RWPE1 (cell line): ENCODE results near the gene ESPN.
"Not testable (repeated sequence)": the region's sequence is repeated elsewhere in the genome, so short reads cannot be mapped to it uniquely, and the experiment has no call there.

Source experiments
- CTCF ChIA-PET: fragments of 350-600 bp; sonication (Branson Sonifier 250); formaldehyde crosslinking; extraction: SDS; loops from one replicate; lab custom pipeline; 2021; lab: Yijun Ruan, JAX
- POLR2A ChIA-PET: fragments of 400-600 bp; formaldehyde crosslinking; extraction: SDS; loops from one replicate; lab custom pipeline; 2020; ENCODE audit warnings: antibody characterized with exemption; ENCODE audit not compliant: low non-redundant PET; lab: Yijun Ruan, JAX
- DNase-seq: peaks from one replicate; pipeline ENCODE4 v3.0.0; 2012; ENCODE audit warnings: low spot score
- H3K27ac ChIP-seq: fragments of 450-650 bp; 2 replicates; pipeline ENCODE4 v1.5.1; 2017
- CTCF ChIP-seq: fragments of 450-650 bp; conservative IDR thresholded peaks from 2 replicates; pipeline ENCODE4 v1.5.1; 2017; ENCODE audit warnings: low read depth, mild to moderate bottlenecking

Gene ESPN

GRCh38 chr1:6447016-6447817 is 22.6 kb downstream of the ESPN start:
- TF ChIP-seq CTCF = no peak
- ChIA-PET CTCF (interaction anchor here (4.1 kb wide), 1 partner anchor 9 kb away, joined by 14 read pairs; no protein-coding TSS in a partner anchor), POLR2A (no interaction called here)
- H3K27ac ChIP-seq = no peak overlapping the region
- no peak for DNase-seq

- no peak for TF ChIP-seq CTCF
- no peak overlapping the region for H3K27ac ChIP-seq
- DNase-seq = no peak
- ChIA-PET POLR2A (no interaction called here), CTCF (interaction anchor here (0.7 to 4.1 kb wide), 3 partner anchors 10 to 81 kb away, joined by 3 to 14 read pairs (median 5); no protein-coding TSS in a partner anchor)
Observed at GRCh38 chr1:6447818-6448748, 23.5 kb downstream of the ESPN start.

- CTCF ChIA-PET = interaction anchor here (0.7 to 4.1 kb wide), 6 partner anchors 11 to 202 kb away, joined by 3 to 14 read pairs (median 3); no protein-coding TSS in a partner anchor
- POLR2A ChIA-PET = no interaction called here
- DNase-seq = no peak
- no peak for TF ChIP-seq CTCF
- H3K27ac ChIP-seq = no peak overlapping the region
Observed at GRCh38 chr1:6448749-6449631, 24.4 kb downstream of the ESPN start.

GRCh38 chr1:6450005-6450450 is 25.5 kb downstream of the ESPN start:
- ChIA-PET CTCF (interaction anchor here (1.0 to 4.1 kb wide), 3 partner anchors 12 to 185 kb away, joined by 3 to 14 read pairs (median 3); no protein-coding TSS in a partner anchor), POLR2A (no interaction called here)
- DNase-seq = no peak
- TF ChIP-seq CTCF = no peak
- no peak overlapping the region for H3K27ac ChIP-seq

GRCh38 chr1:6450486-6450885 is 25.9 kb downstream of the ESPN start:
- DNase-seq, H3K27ac ChIP-seq, POLR2A ChIA-PET: not testable (repeated sequence)
- CTCF ChIA-PET = interaction anchor here (0.6 to 1.4 kb wide), 2 partner anchors 13 to 39 kb away, joined by 4 to 6 read pairs; no protein-coding TSS in a partner anchor

GRCh38 chr1:6450943-6451373 is 26.4 kb downstream of the ESPN start:
- ChIA-PET POLR2A (no interaction called here), CTCF (interaction anchor here (0.6 to 1.4 kb wide), 3 partner anchors 13 to 204 kb away, joined by 3 to 6 read pairs (median 4); no protein-coding TSS in a partner anchor)
- no peak for TF ChIP-seq CTCF

GRCh38 chr1:6453895-6454855 is 29.6 kb downstream of the ESPN start:
- POLR2A ChIA-PET, H3K27ac ChIP-seq, DNase-seq, CTCF ChIA-PET: not testable (repeated sequence)

More at GRCh38 chr1:6450943-6451373, 26.4 kb downstream of the ESPN start:
- H3K27ac ChIP-seq = no peak overlapping the region
- no peak for DNase-seq
